IPS-18c (cell line): ENCODE measurements around the gene ZNF665.
A peak's percentile ranks its signal among the peaks of the same experiment; 100 is the strongest.
"Not testable (repeated sequence)": the region's sequence is repeated elsewhere in the genome, so short reads cannot be mapped to it uniquely, and the experiment has no call there.

Source experiments
- H3K4me3 ChIP-seq: 2 replicates; pipeline ENCODE4 v1.7.0; 2013; ENCODE audit warnings: low read depth, mild to moderate bottlenecking, low read length, moderate library complexity; ENCODE audit not compliant: insufficient read depth
- H3K9me3 ChIP-seq: one replicate; pipeline ENCODE4 v1.6.1; 2013; ENCODE audit warnings: mild to moderate bottlenecking, low read length, moderate library complexity; ENCODE audit not compliant: control insufficient read depth, insufficient read depth

Gene ZNF665

DNA sequence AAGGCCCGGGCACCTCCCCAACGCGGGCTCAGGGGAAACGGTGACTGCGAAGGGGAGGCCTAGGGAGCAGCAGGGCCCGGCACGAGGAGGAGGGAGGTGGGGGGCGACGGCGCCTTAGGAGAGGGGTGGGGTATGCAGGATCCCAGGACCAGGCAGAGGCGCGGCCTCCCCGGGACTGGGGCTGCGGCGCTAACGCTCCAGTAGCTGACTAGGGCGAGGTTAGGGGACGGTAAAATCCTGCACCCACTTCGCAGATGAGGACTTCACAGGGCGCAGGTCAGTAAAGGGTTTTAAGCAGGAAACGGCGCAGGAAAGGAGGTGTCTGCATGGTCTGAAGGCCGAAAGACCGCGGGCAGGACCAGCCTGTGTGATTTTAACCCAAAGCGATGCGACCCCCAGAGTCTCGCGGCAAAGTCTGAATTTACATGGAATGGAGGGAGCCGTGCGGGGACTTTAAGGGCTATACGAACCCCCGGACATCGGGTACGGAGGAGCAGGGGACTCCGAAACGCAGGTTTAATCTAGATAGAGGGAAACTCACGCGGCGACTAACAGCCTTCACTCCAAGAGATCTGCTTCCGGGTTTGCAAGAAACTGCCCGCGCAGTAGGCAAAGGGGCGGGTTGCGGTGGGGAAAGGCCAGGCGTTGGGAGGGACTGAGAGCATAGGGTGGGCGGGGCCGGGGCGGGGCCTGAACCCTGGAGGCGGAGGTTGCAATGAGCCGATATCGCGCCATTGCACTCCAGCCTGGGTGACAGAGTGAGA is at the start of gene ZNF665:
Gene ZNF665 (minus strand): TSS at position 588 of the 764 bp plus-strand sequence. CDS start 10,460 bp downstream, outside the sequence.
- no peaks in the 10 kb centered on the region for H3K9me3 ChIP-seq
- peak within 1 kb of the TSS; percentile 62 for H3K4me3 ChIP-seq

DNA sequence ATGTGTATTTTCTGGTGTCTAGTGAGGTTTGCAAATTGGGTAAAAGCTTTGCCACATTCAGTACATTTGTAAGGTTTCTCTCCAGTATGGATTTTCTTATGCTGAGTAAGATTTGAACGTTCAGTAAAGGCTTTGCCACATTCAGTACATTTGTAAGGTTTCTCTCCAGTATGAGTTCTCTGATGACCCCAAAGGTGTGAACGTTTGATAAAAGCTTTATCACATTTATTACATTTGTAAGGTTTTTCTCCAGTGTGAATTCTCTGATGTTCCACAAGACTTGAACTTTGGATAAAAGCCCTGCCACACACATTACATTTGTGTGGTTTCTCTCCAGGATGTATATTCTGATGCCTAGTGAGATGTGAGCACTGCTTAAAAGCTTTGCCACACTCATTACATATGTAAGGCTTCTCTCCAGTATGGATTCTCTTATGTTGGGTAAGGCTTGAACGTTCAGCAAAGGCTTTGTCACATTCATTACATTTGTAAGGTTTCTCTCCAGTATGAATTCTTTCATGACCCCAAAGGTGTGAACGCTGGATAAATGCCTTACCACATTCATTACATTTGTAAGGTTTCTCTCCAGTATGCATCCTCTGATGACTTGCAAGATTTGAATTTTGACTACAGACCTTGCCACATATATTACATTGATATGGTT is 44.1 kb upstream of the ZNF665 start:
- Histone ChIP-seq H3K9me3 (peaks cover 14% of the 10 kb centered on the region), H3K4me3 (no peak overlapping the region)

DNA sequence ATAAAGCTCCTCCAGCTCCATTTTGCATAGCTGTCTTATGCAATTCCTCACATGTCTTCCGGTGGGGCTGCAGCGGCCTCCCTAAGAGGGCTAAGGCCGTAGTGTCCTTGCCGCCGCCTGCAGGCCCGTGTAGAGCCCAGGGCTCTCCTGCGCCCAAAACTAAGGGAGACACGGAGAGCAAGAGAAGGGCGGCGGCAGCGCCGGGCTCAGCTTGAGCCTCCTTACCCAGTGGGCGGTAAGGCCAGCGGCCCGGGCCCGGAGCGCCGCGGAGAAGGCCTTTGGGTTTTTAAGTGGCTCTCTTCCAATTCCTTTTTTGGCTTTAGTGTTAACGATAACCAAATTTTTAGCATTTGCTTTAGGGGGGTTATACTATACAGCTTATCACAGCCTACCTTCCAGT is 31.4 kb upstream of the ZNF665 start:
- peaks cover 6% of the 10 kb centered on the region for H3K9me3 ChIP-seq
- H3K4me3 ChIP-seq: no peak overlapping the region

DNA sequence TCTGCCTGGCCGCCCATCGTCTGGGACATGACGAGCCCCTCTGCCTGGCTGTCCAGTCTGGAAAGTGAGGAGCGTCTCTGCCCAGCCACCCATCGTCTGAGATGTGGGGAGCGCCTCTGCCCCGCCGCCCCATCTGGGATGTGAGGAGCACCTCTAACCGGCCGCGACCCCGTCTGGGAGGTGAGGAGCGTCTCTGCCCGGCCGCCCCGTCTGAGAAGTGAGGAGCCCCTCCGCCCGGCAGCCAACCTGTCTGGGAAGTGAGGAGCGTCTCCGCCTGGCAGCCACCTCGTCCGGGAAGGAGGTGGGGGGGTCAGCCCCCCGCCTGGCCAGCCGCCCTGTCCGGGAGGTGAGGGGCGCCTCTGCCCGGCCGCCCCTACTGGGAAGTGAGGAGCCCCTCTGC is 29.6 kb upstream of the ZNF665 start:
- H3K9me3 ChIP-seq, H3K4me3 ChIP-seq: not testable (repeated sequence)

DNA sequence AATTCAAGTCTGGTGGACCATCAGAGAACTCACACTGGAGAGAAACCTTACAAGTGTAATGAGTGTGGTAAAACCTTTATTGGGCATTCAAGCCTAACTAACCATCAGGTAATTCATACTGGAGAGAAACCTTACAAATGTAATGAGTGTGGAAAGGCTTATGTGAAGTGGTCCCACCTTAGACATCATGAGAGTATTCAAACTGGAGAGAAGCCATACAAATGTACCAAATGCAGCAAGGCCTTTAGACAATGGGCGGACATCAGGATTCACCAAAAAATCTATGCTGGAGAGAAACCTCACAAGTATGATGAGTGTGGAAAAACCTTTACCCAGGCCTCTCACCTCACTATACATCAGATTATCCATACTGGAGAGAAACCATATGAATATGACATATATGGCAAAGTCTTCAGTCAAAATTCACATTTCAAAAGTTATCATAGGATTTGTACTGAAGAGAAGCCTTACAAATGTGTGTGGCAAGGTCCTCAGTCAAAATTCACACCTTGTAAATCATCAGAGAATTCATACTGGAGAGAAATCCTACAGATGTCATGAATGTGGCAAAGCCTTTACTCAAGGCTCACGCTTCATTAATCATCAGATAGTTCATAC is 19.7 kb upstream of the ZNF665 start:
- H3K9me3 ChIP-seq: peaks cover 13% of the 10 kb centered on the region
- no peak overlapping the region for H3K4me3 ChIP-seq

DNA sequence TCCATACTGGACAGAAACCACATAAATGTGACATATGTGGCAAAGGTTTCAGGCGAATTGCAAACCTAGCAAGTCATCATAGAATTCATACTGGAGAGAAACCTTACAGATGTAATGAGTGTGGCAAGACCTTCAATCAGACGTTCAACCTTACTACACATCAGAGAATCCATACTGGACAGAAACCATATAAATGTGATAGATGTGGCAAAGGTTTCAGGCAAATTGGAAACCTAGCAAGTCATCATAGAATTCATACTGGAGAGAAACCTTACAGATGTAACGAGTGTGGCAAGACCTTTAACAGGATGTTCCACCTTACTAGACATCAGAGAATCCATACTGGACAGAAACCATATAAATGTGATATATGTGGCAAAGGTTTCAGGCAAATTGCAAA is 18.4 kb upstream of the ZNF665 start:
- H3K4me3 ChIP-seq: not testable (repeated sequence)
- peaks cover 12% of the 10 kb centered on the region for H3K9me3 ChIP-seq

DNA sequence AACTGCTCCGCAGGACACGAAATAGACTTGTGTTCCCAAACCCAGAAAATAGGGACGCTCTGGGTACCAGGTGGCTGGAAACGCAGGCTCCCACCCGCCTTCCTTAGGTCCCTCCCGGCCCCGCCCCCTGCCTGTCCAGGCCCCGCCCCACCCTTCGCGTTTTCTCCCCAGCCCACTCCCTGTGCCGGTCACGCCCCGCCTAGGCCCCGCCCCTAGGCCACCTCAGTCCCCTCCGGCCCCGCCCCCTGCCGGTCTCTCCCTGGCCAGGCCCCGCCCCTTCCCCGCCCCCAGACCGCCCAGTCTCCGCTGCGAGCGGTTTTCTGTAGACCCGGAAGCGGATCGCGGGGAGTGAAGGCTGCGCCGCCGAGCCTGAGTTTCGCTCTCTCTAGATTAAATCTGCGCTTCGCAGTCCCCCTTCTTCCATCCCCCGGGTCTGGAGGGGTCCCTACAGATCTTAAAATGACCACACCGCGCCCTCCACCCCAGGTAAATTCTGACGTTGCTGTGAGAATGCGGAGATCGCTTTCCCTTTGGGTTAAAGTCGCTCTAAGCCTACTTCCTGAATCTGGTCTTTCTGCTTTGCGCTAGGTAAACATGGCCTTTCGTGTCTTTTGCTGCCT is 3.7 kb upstream of the ZNF665 start:
- Histone ChIP-seq H3K4me3 (peak overlapping the region; percentile 83), H3K9me3 (peaks cover under 1% of the 10 kb centered on the region)

DNA sequence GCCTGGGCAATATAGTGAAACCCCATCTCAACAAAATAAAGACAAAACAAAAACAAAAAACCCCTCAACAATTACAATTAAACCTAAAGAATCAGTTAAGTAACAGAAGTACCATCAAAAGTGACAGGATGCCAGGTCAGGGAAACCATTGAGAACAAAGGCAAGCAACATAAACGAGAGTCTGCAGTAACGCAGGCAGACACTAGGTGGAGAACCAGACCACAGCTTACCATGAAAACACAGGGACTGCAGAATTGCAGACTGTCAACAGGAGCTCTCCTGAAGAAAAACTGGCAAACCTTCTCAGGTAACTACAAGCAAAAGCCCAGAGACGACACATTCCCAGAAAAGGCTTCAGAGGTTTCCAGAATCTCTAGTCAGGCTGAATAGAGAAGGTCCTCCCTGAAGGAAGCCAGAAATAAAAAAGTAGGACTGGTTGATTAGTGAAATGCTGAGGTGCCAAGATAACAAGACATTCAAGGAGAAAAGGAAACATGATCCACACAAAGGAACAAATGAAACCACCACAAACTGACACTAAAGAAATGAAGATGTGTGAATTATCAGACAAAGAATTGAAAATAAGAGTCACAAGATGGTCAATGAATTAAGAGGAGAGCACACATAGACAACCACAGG is 2.2 kb upstream of the ZNF665 start:
- no peaks in the 10 kb centered on the region for H3K9me3 ChIP-seq
- no peak overlapping the region for H3K4me3 ChIP-seq

DNA sequence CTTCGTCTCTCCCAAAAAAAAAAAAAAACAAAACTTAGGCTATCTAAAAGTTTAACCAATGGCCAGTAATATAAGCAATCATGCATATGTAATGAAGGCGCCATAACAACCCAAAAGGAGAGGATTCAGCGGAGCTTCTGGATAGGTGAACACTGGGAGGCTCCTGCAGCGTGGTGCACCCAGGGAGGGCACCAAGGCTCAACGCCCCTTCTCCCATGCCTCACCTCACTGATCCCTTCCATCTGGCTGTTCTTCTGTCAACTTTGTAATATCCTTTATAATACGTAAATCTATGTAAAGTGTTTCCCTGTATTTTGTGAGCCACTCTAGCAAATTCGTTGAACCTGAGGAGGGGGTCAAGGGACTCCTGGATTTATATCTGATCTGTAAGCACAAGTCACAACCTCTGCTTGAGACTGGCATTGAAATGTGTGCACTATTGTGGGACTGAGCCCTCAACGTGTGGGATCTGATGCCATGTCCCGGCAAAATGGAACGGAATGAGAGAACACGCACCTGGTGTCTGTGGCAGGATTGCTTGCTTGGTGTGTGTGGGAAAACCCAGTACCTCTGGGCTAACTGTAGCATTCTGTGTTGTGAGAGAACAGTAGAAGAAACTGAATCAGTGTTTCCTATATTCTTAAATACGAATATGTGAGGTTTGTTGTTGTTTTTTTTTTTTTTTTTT is 521 bp upstream of the ZNF665 start:
- no peaks in the 10 kb centered on the region for H3K9me3 ChIP-seq
- H3K4me3 ChIP-seq: no peak overlapping the region; the same call in 1 of the 2 replicates

DNA sequence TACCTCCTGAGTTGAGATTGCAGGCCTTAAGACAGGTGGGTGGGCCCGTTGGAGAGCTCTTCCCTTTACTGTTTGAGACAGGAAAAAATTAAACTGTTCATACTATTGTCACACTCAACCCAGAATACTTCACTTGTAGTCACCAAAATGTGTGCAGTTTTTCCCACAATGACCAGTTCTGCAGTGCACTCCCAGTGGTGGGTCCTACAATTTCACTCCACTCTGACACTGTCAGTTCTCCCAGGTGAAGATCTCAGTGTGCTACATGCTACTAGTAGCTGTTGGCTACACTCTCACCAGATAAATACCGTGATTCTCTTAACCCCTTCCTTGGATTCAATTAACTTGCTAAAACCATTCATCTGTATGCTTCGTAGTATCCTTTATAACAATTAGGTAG is 2.9 kb downstream of the ZNF665 start:
- Histone ChIP-seq H3K4me3 (no peak overlapping the region), H3K9me3 (no peaks in the 10 kb centered on the region)

DNA sequence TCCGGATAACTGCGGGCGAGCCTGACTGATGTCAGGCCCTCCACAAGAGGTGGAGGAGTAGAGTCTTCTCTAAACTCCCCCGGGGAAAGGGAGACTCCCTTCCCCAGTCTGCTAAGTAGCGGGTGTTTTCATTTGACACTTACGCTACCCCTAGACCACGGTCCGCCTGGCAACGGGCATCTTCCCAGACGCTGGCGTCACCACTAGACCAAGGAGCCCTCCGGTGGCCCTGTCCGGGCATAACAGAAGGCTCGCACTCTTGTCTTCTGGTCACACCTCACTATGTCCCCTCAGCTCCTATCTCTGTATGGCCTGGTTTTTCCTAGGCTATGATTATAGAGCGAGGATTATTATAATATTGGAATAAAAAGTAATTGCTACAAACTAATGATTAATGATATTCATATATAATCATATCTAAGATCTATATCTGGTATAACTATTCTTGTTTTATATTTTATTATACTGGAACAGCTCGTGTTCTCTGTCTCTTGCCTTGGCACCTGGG is 3.4 kb downstream of the ZNF665 start:
- not testable (repeated sequence) for H3K4me3 ChIP-seq, H3K9me3 ChIP-seq

DNA sequence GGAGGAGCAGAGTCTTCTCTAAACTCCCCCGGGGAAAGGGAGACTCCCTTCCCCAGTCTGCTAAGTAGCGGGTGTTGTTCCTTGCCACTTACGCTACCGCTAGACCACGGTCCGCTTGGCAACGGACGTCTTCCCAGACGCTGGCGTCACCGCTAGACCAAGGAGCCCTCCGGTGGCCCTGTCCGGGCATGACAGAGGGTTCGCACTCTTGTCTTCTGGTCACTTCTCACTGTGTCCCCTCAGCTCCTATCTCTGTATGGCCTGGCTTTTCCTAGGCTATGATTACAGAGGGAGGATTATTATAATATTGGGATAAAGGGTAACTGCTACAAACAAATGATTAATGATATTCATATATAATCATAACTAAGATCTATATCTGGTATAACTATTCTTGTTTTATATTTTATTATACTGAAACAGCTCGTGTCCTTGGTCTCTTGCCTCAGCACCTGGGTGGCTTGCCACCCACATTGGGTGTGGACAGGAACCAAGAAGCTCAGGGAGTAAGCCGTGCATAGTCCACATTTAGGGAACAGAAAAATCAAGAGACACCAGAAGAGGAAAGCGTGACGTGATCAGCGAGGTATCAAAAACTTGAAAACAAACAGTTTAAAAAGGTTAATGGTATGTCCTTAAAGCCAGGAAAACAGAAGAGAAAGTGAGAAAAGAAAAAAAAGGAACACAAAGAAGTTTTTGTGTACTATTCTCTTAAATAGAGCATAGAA is 7.8 kb downstream of the ZNF665 start:
- not testable (repeated sequence) for H3K9me3 ChIP-seq, H3K4me3 ChIP-seq

DNA sequence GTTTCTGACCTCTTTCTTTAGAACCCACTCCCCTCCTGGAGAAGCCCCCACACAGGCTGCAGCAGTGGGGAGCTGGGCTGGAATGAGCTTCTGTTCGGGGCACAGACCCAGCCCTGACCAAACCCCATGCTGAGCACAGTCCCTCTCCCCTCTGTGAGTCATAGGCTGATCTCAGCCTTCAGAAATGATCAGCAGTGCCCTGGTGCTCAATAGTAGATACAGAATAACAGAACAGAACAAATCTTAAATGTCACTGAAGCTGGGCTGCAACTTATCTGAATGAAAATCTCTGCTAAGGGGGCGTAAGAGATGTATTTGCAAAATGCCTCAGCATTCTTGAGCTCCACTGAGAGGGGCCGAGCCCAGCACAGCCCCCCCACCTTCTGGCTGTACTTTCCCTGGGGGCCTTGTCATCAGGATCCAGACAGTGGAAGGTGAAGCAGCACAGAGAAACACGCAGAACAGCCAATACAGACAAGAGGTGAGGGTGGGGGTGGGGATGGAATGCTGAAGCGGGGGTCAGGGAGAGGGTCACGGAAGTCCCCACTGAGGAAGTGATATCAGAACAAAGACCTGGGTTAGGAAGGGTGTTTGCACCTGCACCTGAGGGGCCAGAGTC is 9.9 kb downstream of the ZNF665 start:
- Histone ChIP-seq H3K9me3 (peaks cover 3% of the 10 kb centered on the region), H3K4me3 (no peak overlapping the region)

DNA sequence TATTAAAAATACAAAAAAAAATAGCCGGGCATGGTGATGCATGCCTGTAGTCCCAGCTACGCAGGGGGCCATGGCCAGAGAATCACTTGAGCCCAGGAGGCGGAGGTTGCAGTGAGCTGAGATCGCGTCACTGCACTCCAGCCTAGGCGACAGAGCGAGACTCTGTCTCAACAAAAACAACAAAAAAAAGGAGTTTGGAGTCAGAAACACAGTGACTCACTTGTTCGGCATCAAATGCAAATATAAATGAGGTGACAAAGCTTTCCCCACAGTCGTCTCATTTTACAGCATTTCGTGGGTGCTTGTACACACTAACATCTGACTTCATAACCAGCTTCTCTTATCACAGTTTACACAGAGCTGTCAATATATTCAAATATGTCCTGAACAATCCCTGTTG is 11.0 kb downstream of the ZNF665 start:
- Histone ChIP-seq H3K4me3 (no peak overlapping the region), H3K9me3 (peaks cover 3% of the 10 kb centered on the region)

DNA sequence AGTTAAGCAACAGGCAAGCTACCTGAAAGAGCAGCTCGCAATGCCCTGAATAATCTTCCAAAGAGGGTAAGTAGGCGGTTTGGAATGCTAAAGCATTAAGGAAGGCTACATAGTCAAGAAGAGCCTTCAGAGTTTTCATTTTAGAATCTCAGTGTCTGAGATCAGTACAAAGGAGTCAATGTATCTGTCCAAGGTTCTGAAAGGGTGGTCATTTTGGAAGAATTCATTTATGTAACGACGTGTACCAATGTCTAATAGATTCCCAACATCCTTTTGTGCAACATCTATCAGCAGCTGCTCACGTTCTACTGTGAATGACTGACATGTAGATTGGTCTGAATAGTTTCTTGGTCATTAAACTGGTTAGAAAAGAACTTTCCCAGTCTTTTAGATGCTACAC is 15.2 kb downstream of the ZNF665 start:
- H3K9me3 ChIP-seq: peaks cover 2% of the 10 kb centered on the region
- H3K4me3 ChIP-seq: no peak overlapping the region

DNA sequence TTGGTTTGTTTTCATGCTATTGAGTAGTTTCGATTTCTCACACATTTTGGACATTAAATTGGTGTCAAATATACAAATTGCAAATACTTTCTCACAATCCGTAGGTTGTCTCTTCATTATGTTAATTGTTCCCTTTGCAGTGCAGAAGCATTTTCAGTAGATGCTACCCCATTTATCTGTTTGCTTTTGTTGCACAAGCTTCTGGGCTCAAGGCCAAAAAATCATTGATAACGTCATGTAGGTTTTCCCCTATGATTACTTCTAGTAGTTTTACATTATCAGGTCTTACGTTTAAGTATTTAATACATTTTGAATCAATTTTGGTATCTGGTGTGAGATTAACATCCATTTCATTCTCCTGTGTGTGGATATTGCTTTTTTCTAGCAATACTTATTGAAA is 20.3 kb downstream of the ZNF665 start:
- H3K4me3 ChIP-seq: no peak overlapping the region
- H3K9me3 ChIP-seq: peaks cover 4% of the 10 kb centered on the region
